ENCODE results near the gene PLEKHJ1.

DNA sequence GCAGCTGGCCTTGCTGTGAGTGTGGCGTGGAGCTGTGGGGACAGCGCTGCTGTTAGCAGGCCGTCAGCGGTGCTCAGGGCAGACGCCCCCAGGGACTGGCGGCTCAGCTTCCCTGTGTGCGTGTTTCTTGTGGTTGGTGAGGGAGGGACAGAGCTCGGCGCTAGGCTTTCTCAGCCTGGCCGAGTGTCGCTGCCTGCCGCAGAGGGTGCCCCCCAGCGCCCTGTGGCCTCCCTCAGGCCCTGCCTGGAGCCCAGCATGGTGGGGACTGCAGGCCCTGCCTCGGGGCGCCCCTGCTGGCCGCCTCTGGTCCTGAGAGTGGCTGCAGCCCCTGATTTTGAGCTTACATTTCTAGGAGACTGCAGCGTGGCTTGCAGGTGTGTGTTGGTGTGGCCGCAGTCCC is 36.9 kb downstream of the PLEKHJ1 start:
- TF ChIP-seq, protein P1, sequence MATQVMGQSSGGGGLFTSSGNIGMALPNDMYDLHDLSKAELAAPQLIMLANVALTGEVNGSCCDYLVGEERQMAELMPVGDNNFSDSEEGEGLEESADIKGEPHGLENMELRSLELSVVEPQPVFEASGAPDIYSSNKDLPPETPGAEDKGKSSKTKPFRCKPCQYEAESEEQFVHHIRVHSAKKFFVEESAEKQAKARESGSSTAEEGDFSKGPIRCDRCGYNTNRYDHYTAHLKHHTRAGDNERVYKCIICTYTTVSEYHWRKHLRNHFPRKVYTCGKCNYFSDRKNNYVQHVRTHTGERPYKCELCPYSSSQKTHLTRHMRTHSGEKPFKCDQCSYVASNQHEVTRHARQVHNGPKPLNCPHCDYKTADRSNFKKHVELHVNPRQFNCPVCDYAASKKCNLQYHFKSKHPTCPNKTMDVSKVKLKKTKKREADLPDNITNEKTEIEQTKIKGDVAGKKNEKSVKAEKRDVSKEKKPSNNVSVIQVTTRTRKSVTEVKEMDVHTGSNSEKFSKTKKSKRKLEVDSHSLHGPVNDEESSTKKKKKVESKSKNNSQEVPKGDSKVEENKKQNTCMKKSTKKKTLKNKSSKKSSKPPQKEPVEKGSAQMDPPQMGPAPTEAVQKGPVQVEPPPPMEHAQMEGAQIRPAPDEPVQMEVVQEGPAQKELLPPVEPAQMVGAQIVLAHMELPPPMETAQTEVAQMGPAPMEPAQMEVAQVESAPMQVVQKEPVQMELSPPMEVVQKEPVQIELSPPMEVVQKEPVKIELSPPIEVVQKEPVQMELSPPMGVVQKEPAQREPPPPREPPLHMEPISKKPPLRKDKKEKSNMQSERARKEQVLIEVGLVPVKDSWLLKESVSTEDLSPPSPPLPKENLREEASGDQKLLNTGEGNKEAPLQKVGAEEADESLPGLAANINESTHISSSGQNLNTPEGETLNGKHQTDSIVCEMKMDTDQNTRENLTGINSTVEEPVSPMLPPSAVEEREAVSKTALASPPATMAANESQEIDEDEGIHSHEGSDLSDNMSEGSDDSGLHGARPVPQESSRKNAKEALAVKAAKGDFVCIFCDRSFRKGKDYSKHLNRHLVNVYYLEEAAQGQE (IDR thresholded peaks at IDR 0.05; ENCODE audit: borderline replicate concordance), result no peak
- TF ChIP-seq MXI1 (conservative IDR thresholded peaks at IDR 0.05; ENCODE audit: poor library complexity, severe bottlenecking), result no peak
- TF ChIP-seq TAF1 (IDR thresholded peaks at IDR 0.05; ENCODE audit: low read depth), result no peak
- TF ChIP-seq, protein P2, sequence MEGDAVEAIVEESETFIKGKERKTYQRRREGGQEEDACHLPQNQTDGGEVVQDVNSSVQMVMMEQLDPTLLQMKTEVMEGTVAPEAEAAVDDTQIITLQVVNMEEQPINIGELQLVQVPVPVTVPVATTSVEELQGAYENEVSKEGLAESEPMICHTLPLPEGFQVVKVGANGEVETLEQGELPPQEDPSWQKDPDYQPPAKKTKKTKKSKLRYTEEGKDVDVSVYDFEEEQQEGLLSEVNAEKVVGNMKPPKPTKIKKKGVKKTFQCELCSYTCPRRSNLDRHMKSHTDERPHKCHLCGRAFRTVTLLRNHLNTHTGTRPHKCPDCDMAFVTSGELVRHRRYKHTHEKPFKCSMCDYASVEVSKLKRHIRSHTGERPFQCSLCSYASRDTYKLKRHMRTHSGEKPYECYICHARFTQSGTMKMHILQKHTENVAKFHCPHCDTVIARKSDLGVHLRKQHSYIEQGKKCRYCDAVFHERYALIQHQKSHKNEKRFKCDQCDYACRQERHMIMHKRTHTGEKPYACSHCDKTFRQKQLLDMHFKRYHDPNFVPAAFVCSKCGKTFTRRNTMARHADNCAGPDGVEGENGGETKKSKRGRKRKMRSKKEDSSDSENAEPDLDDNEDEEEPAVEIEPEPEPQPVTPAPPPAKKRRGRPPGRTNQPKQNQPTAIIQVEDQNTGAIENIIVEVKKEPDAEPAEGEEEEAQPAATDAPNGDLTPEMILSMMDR (IDR thresholded peaks at IDR 0.05; ENCODE audit: poor library complexity, severe bottlenecking), result peak; percentile 29
- TF ChIP-seq EP300 (conservative IDR thresholded peaks at IDR 0.05; ENCODE audit: poor library complexity, severe bottlenecking), result no peak
- no peak for TF ChIP-seq EZH2 (IDR thresholded peaks at IDR 0.05; ENCODE audit: borderline replicate concordance, insufficient read depth, low read length, poor library complexity, severe bottlenecking)
- no peak for TF ChIP-seq POLR2AphosphoS5 (IDR thresholded peaks at IDR 0.05)
- TF ChIP-seq SMC3 (conservative IDR thresholded peaks at IDR 0.05; ENCODE audit: poor library complexity), result no peak

Data from neural cell (in vitro differentiated cells).